Cardiac fibroblast (primary cell): ENCODE measurements around the gene NEDD4.
"Not testable (repeated sequence)": the region's sequence is repeated elsewhere in the genome, so short reads cannot be mapped to it uniquely, and the experiment has no call there.

Experiments
- DNase-seq, 2 donors: peaks; one replicate each; pipeline versions ENCODE4 v3.0.0 to v3.0.0-alpha.2; 2010; ENCODE audit warnings: low read depth in 2 of 2
- H3K4me3 ChIP-seq, 2 donors: replicated peaks in 1 of 2; 1 replicate in 1 of 2; 2 replicates in 1 of 2; pipeline ENCODE4 v1.5.1; 2011; ENCODE audit warnings: low read depth in 2 of 2, low read length in 2 of 2, mild to moderate bottlenecking in 2 of 2, moderate library complexity in 1 of 2
- TF ChIP-seq, protein P1 (sequence below): IDR thresholded peaks from one replicate; pipeline ENCODE4 v1.5.1; 2011; ENCODE audit warnings: low read depth, mild to moderate bottlenecking, low read length, inconsistent platforms

NEDD4 gene

DNA sequence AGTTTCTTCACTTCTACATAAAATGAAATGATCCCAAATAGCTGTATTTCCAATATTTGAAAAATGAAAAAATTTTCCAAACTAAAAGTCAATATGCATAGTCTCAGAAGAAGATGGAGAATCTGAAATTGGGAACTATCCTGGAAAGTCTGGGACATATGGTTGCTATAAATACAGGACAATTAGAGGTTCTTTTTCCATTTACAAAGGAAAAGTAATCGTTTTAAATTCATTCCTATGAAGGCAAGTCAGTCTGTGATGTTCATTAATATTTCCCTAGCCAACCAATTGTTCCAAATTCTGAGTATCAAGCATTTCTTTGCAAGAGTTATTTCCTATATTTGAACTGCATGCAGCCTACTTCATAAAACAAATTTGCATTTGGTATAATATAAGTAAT is 102.2 kb downstream of the NEDD4 start:
- DNase-seq = no peak
- TF ChIP-seq, protein P1, sequence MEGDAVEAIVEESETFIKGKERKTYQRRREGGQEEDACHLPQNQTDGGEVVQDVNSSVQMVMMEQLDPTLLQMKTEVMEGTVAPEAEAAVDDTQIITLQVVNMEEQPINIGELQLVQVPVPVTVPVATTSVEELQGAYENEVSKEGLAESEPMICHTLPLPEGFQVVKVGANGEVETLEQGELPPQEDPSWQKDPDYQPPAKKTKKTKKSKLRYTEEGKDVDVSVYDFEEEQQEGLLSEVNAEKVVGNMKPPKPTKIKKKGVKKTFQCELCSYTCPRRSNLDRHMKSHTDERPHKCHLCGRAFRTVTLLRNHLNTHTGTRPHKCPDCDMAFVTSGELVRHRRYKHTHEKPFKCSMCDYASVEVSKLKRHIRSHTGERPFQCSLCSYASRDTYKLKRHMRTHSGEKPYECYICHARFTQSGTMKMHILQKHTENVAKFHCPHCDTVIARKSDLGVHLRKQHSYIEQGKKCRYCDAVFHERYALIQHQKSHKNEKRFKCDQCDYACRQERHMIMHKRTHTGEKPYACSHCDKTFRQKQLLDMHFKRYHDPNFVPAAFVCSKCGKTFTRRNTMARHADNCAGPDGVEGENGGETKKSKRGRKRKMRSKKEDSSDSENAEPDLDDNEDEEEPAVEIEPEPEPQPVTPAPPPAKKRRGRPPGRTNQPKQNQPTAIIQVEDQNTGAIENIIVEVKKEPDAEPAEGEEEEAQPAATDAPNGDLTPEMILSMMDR = no peak
- no peak overlapping the region for H3K4me3 ChIP-seq

DNA sequence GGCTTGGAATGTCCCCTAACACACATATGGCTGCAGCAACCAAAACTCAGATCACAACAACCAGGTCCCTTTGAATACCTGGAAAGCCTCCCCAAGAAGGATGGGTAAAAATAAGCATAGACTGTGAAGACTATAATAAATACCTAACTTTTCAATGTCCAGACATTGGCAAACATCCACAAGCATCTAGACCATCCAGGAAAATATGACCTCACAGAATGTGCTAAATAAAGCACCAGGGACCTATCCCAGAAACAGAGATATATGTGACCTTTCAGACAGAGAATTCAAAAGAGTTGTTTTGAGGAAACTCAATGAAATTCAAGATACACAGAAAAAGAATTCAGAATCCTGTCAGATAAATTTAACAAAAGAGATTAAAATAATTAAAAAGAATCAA is 109.2 kb downstream of the NEDD4 start:
- H3K4me3 ChIP-seq = no peak overlapping the region
- TF ChIP-seq, protein P1 = no peak
- peak; percentile 41 to 59 for DNase-seq

DNA sequence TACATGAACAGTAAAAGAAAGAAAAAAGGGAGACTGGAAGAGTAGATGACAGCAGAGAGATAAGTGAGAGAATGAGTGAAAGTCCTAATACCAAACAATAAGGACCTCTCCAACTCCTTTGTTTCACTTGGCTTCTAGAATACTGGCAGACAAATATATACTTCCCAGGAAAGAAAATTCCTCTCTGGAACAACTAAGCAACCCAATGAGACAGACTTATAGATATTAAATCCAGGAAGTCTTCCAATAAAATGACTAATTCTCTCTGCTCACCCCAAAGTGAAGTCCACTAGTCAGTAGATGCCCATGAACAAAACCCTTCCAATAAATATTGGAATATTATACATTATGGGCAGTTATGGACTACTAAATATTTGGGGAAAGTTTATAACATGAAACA is 114.2 kb downstream of the NEDD4 start:
- peak in 1 of 2 donors; percentile 63 for DNase-seq
- H3K4me3 ChIP-seq = no peak overlapping the region
- TF ChIP-seq, protein P1 = no peak

DNA sequence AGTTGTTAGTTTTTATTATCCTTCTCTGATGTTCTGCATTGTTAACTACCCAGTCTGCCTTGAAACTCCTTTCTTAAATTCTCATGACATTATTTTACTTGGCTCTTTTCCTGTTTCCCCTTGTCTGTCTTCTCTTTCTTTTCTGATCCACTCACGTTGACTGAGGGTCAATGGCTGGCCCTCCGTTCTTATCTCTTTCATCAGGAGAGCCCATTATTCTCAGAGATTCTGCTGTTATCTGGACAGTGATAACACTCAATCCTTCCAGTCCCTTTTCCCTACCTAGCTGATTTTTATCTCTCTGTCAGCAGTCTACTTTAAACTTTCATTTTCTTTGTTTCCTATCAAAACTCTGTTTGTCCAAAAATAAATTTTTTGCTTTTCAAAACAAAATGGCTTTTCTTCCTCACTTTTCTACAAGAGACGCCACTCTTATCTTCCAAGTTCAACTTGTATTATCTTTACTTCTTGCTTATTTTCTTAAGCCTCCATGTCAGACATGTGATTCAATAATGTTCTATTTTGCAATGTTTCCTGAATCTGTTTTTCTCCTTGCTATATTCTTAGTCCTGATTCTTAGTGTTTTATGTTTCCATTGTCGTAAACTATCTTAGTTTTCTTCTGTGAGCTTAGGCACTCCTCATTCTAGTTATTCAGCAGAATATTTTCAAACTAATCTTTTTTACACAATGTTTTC is 120.2 kb downstream of the NEDD4 start:
- peak; percentile 43 to 52 for DNase-seq
- TF ChIP-seq, protein P1 = no peak
- no peak overlapping the region for H3K4me3 ChIP-seq

DNA sequence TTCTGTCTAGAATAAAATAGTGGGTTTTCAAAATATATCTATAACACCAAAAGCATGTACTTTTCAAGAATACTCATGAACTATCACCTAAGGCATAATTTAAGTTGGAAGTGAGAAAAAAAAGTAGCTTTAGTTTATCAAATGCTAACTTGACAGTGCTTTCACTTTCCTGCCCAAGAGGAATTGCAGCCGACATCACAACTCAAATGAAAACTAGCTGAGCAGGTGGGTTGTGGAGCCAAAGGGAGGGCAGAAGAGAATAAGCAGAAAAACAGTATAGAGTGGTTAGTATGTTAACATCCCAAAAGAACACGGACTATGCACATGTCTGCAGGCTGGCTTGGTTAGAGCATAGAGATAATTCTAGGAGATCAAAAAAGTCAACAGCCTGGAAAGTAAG is 120.9 kb downstream of the NEDD4 start:
- TF ChIP-seq, protein P1 = no peak
- no peak overlapping the region for H3K4me3 ChIP-seq
- DNase-seq = no peak

- TF ChIP-seq, protein P1 = no peak
- H3K4me3 ChIP-seq = no peak overlapping the region
- DNase-seq = no peak
Measured at GRCh38 chr15:55869660-55870059, 123.8 kb downstream of the NEDD4 start.

GRCh38 chr15:55868707-55869106 is 124.7 kb downstream of the NEDD4 start:
- peak in 1 of 2 donors; percentile 25 for DNase-seq
- no peak overlapping the region for H3K4me3 ChIP-seq
- TF ChIP-seq, protein P1 = no peak

- not testable (repeated sequence) for H3K4me3 ChIP-seq, DNase-seq
Measured at GRCh38 chr15:55868291-55868690, 125.1 kb downstream of the NEDD4 start.
